SK-N-SH (cell line): Measurements from ENCODE around the gene PSAT1. TPM values are rescaled to one million over a fixed set of nuclear protein-coding genes. Genes with fewer than 3 reads are reported as not detected.

Experiments
- CTCF ChIA-PET: fragments of 300-600, 350-600 bp; formaldehyde crosslinking; extraction: SDS; loops from one replicate; lab custom pipeline; 2021; lab: Yijun Ruan, JAX
- POLR2A ChIA-PET: fragments of 350-600 bp; sonication (Branson Sonifier 250); formaldehyde crosslinking; extraction: SDS; loops from one replicate; lab custom pipeline; 2020; ENCODE audit warnings: antibody characterized with exemption, inconsistent platforms; lab: Yijun Ruan, JAX
- DNase-seq: peaks from one replicate; pipeline ENCODE4 v3.0.0; 2012
- H2AFZ ChIP-seq: fragments of 200-600 bp; sonication (generic); 2 replicates; pipeline ENCODE4 v1.8.1; 2016; ENCODE audit warnings: antibody characterized with exemption, mild to moderate bottlenecking, low read depth
- H3F3A ChIP-seq: fragments of 200-600 bp; sonication (generic); replicated peaks from 2 replicates; pipeline ENCODE3; 2016; ENCODE audit warnings: antibody characterized with exemption, mild to moderate bottlenecking; ENCODE audit not compliant: insufficient read depth
- H3K27ac ChIP-seq, 2 experiments: fragments of 200-500 bp in 1 of 2; fragments of 200-600 bp in 1 of 2; sonication (Bioruptor generic) in 1 of 2; sonication (generic), shearing (Covaris generic) in 1 of 2; 2 replicates each; pipeline versions ENCODE4 v1.5.1 to v1.6.1; 2014 to 2016; ENCODE audit warnings: low read depth in 2 of 2, inconsistent platforms in 1 of 2, low read length in 1 of 2, mild to moderate bottlenecking in 1 of 2, mixed read lengths in 1 of 2
- H3K27me3 ChIP-seq: fragments of 200-600 bp; sonication (generic), shearing (Covaris generic); 2 replicates; pipeline ENCODE4 v1.6.1; 2016; ENCODE audit warnings: mixed run types; ENCODE audit not compliant: insufficient read depth
- H3K36me3 ChIP-seq, 2 experiments: fragments of 200-500 bp in 1 of 2; fragments of 200-600 bp in 1 of 2; sonication (Bioruptor generic) in 1 of 2; sonication (generic) in 1 of 2; replicated peaks in 1 of 2; 2 replicates each; pipeline versions ENCODE3 to v1.5.1; 2014 to 2016; ENCODE audit warnings: low read length in 1 of 2, mild to moderate bottlenecking in 1 of 2; ENCODE audit not compliant: insufficient read depth in 2 of 2, control insufficient read depth in 1 of 2
- H3K4me1 ChIP-seq, 2 experiments: fragments of 200-500 bp in 1 of 2; fragments of 200-600 bp in 1 of 2; sonication (Bioruptor generic) in 1 of 2; sonication (generic), shearing (Covaris generic) in 1 of 2; 2 replicates each; pipeline versions ENCODE4 v1.5.1 to v1.6.1; 2014 to 2016; ENCODE audit warnings: low read depth in 1 of 2, low read length in 1 of 2, mixed run types in 1 of 2; ENCODE audit not compliant: insufficient read depth in 2 of 2, control insufficient read depth in 1 of 2
- H3K4me2 ChIP-seq: fragments of 200-600 bp; sonication (generic), shearing (Covaris generic); 2 replicates; pipeline ENCODE4 v1.6.1; 2017; ENCODE audit warnings: mixed run types
- H3K4me3 ChIP-seq, 2 experiments: fragments of 200-500 bp in 1 of 2; fragments of 200-600 bp in 1 of 2; sonication (Bioruptor generic) in 1 of 2; sonication (generic), shearing (Covaris generic) in 1 of 2; 2 replicates each; pipeline versions ENCODE4 v1.5.1 to v1.8.1; 2014 to 2016; ENCODE audit warnings: low read depth in 2 of 2, inconsistent platforms in 1 of 2, low read length in 1 of 2, mild to moderate bottlenecking in 1 of 2, mixed read lengths in 1 of 2, moderate library complexity in 1 of 2
- H3K79me2 ChIP-seq: fragments of 200-600 bp; sonication (generic); 2 replicates; pipeline ENCODE4 v1.8.1; 2017; ENCODE audit warnings: mild to moderate bottlenecking; ENCODE audit not compliant: insufficient read depth
- H3K9ac ChIP-seq: fragments of 200-600 bp; sonication (generic); 2 replicates; pipeline ENCODE4 v1.6.1; 2017; ENCODE audit warnings: mixed run types
- H3K9me2 ChIP-seq: fragments of 200-600 bp; sonication (generic); 2 replicates; pipeline ENCODE4 v1.6.1; 2017; ENCODE audit warnings: mixed run types
- H3K9me3 ChIP-seq: fragments of 200-600 bp; sonication (generic); 2 replicates; pipeline ENCODE4 v1.6.1; 2017; ENCODE audit warnings: mixed run types, mild to moderate bottlenecking, moderate library complexity
- H4K20me1 ChIP-seq: fragments of 200-600 bp; sonication (generic); 2 replicates; pipeline ENCODE4 v1.6.1; 2017; ENCODE audit warnings: mild to moderate bottlenecking, mixed run types; ENCODE audit not compliant: insufficient read depth
- ELF1 ChIP-seq: IDR thresholded peaks from 2 replicates; pipeline ENCODE4 v1.4.0; 2012
- EZH2phosphoT487 ChIP-seq: fragments of 200-600 bp; sonication (generic); IDR thresholded peaks from 2 replicates; pipeline ENCODE4 v1.6.1; 2017; ENCODE audit warnings: low read depth, mixed run types, mild to moderate bottlenecking, antibody characterized with exemption, moderate library complexity, borderline replicate concordance
- FOSL2 ChIP-seq: IDR thresholded peaks from 2 replicates; pipeline ENCODE4 v1.4.0; 2012; ENCODE audit warnings: low read depth, mild to moderate bottlenecking, moderate library complexity, borderline replicate concordance
- FOXJ3 ChIP-seq: sonication (generic); formaldehyde crosslinking; IDR thresholded peaks from 2 replicates; pipeline ENCODE4 v1.5.1; 2020; ENCODE audit warnings: mild to moderate bottlenecking, missing genetic modification reagents
- FOXM1 ChIP-seq: IDR thresholded peaks from 2 replicates; pipeline ENCODE4 v1.4.0; 2012; ENCODE audit warnings: low read depth, mild to moderate bottlenecking
- GATA2 ChIP-seq: sonication (generic); formaldehyde crosslinking; IDR thresholded peaks from 2 replicates; pipeline ENCODE4 v1.5.0; 2020; ENCODE audit warnings: mild to moderate bottlenecking, missing genetic modification reagents
- JUND ChIP-seq: IDR thresholded peaks from 2 replicates; pipeline ENCODE4 v1.4.0; 2012
- MEF2A ChIP-seq: IDR thresholded peaks from 2 replicates; pipeline ENCODE4 v1.4.0; 2012; ENCODE audit warnings: low read depth, borderline replicate concordance
- MXI1 ChIP-seq: IDR thresholded peaks from 2 replicates; pipeline ENCODE4 v1.6.1; 2012; ENCODE audit warnings: mild to moderate bottlenecking, low read depth, low read length, improper control_type of control experiment
- NFIC ChIP-seq: IDR thresholded peaks from 2 replicates; pipeline ENCODE4 v1.4.0; 2012; ENCODE audit warnings: borderline replicate concordance
- NRF1 ChIP-seq: IDR thresholded peaks from 2 replicates; pipeline ENCODE4 v1.6.1; 2012; ENCODE audit warnings: low read depth, mild to moderate bottlenecking, low read length
- POLR2AphosphoS5 ChIP-seq: IDR thresholded peaks from 2 replicates; pipeline ENCODE4 v1.6.1; 2012; ENCODE audit warnings: low read depth, low read length
- RAD21 ChIP-seq: IDR thresholded peaks from 2 replicates; pipeline ENCODE4 v1.6.1; 2012; ENCODE audit warnings: mild to moderate bottlenecking, low read length
- RCOR1 ChIP-seq: fragments of 150-350 bp; IDR thresholded peaks from 2 replicates; pipeline ENCODE4 v1.6.1; 2017; ENCODE audit warnings: antibody characterized with exemption, low read length
- SMC3 ChIP-seq: IDR thresholded peaks from 2 replicates; pipeline ENCODE4 v1.6.1; 2012; ENCODE audit warnings: low read depth, low read length, improper control_type of control experiment
- TAF1 ChIP-seq: IDR thresholded peaks from 2 replicates; pipeline ENCODE4 v1.6.1; 2012; ENCODE audit warnings: low read depth, mild to moderate bottlenecking, low read length, moderate library complexity, borderline replicate concordance
- TCF12 ChIP-seq: IDR thresholded peaks from 2 replicates; pipeline ENCODE4 v1.4.0; 2012
- TEAD4 ChIP-seq: IDR thresholded peaks from 2 replicates; pipeline ENCODE4 v1.4.0; 2012; ENCODE audit warnings: mild to moderate bottlenecking, borderline replicate concordance; ENCODE audit not compliant: insufficient read depth
- YY1 ChIP-seq: IDR thresholded peaks from 2 replicates; pipeline ENCODE4 v1.4.0; 2012; ENCODE audit warnings: low read depth, mild to moderate bottlenecking
- WGBS: methylation state at CpG from one replicate; pipeline ENCODE4 v1.1.6; 2017; ENCODE audit warnings: low lambda C conversion rate; 5-methylcytosine and 5-hydroxymethylcytosine counted together
- polyA plus RNA-seq, 3 experiments: library from polyadenylated mRNA; depleted of rRNA; stranded (reverse); fragments of >200 nt; gene quantifications; 2 replicates each; pipeline ENCODE4 v1.2.3, GENCODE V29; 2012
- TF ChIP-seq, protein P1 (sequence below): fragments of 150-350 bp; IDR thresholded peaks from 2 replicates; pipeline ENCODE4 v1.6.1; 2016; ENCODE audit warnings: mild to moderate bottlenecking, low read depth, low read length
- TF ChIP-seq, protein P2 (sequence below): IDR thresholded peaks from 2 replicates; pipeline ENCODE4; 2012
- TF ChIP-seq, protein P3 (sequence below): IDR thresholded peaks from 2 replicates; pipeline ENCODE4 v1.4.0; 2012; ENCODE audit warnings: low read depth
- TF ChIP-seq, protein P4 (sequence below): IDR thresholded peaks from 2 replicates; pipeline ENCODE4 v1.4.0; 2012; ENCODE audit warnings: low read depth, borderline replicate concordance

Gene PSAT1
- polyA plus RNA-seq, 1 of the 3 experiments (the other 2 are of a cell fraction): 37.0 TPM

DNA sequence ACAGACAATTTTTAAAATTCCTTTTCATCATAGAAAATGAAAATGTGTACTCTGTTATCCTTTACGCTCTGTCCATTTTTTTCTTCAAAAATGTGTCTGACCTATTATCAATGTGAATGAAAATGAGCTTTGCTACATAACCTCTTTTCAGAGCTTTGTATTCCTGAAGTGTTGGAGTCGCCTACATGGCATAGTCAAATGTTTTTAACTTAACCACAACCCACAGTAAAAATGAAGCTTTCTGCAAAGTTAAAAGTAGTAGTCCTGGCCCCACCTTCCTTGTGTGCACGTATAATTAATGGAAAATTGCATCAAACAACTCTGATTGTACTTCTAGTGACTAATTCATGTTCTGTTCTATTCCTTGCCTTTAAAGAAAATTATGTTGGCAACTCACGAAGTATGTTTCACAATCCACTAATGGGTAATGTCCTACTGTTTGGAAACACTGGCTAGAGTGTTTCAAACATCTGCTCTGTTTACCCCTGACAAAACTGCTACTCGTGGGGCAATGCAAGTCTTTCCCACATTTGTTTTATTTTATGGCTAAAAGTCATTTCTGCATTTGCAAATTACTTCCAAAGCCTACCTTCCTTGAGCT, 18.6 kb upstream of the PSAT1 start:
- Histone ChIP-seq H3K9ac (no peak overlapping the region), H3K4me3 (no peak overlapping the region), H3K27ac (no peak overlapping the region), H3K9me2 (no peaks in the 10 kb centered on the region), H2AFZ (no peak overlapping the region), H4K20me1 (no peaks in the 10 kb centered on the region), H3K36me3 (no peaks in the 10 kb centered on the region), H3F3A (no peaks in the 10 kb centered on the region), H3K4me2 (no peak overlapping the region), H3K9me3 (no peaks in the 10 kb centered on the region), H3K4me1 (peaks cover 0 to 6% of the 10 kb centered on the region in 2 experiments; a peak in 1 of 4 replicates), H3K79me2 (no peaks in the 10 kb centered on the region), H3K27me3 (no peaks in the 10 kb centered on the region)
- DNase-seq: no peak
- no peak for TF ChIP-seq RAD21
- no peak for TF ChIP-seq FOXJ3
- TF ChIP-seq EZH2phosphoT487: no peak
- TF ChIP-seq, protein P1, sequence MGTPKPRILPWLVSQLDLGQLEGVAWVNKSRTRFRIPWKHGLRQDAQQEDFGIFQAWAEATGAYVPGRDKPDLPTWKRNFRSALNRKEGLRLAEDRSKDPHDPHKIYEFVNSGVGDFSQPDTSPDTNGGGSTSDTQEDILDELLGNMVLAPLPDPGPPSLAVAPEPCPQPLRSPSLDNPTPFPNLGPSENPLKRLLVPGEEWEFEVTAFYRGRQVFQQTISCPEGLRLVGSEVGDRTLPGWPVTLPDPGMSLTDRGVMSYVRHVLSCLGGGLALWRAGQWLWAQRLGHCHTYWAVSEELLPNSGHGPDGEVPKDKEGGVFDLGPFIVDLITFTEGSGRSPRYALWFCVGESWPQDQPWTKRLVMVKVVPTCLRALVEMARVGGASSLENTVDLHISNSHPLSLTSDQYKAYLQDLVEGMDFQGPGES: no peak
- TF ChIP-seq NRF1: no peak
- no peak for TF ChIP-seq POLR2AphosphoS5
- no peak for TF ChIP-seq RCOR1
- no peak for TF ChIP-seq ELF1
- no peak for TF ChIP-seq GATA2 (CRISPR knock-in tag)
- ChIA-PET CTCF (interaction anchor here (1.2 to 1.4 kb wide), 2 partner anchors 15 to 17 kb away, joined by 3 to 6 read pairs; no protein-coding TSS in a partner anchor), POLR2A (interaction anchor here (1.0 kb wide), 1 partner anchor 19 kb away, joined by 5 read pairs; the partner anchor contains the start of gene PSAT1)
- WGBS: 72% methylated on average over 5 of the region's 5 CpGs

DNA sequence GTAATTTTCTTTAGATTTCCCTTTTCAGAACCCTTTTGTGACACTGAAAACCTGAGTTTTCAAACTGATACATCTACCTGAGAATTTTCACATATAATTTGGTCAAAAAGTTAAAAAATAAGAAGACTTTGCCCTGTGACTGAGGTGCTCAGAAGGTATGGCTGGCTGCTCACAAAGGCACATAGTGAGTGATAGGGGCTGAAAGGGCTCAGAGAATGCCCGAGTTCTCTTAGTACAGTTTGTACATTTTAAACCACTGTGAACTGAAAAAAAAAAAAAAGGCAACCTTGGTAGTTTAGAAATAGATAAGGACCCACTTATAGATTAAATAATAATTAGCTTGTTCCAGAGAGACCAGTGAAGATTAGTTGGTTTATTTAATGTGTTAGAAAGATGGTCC, 18.1 kb upstream of the PSAT1 start:
- H3K27ac ChIP-seq: no peak overlapping the region
- no peaks in the 10 kb centered on the region for H3K9me3 ChIP-seq
- no peak overlapping the region for H3K4me2 ChIP-seq
- DNase-seq: no peak
- POLR2A ChIA-PET: interaction anchor here (0.6 to 1.0 kb wide), 2 partner anchors 14 to 18 kb away, joined by 4 to 5 read pairs; partner anchors contain the start of gene PSAT1
- no peaks in the 10 kb centered on the region for H3K79me2 ChIP-seq
- H3K27me3 ChIP-seq: no peaks in the 10 kb centered on the region
- peaks cover 0 to 6% of the 10 kb centered on the region in 2 experiments; a peak in 1 of 4 replicates for H3K4me1 ChIP-seq
- no peaks in the 10 kb centered on the region for H3K36me3 ChIP-seq
- no peaks in the 10 kb centered on the region for H3K9me2 ChIP-seq
- H3K4me3 ChIP-seq: no peak overlapping the region
- CTCF ChIA-PET: interaction anchor here (1.2 to 1.4 kb wide), 2 partner anchors 16 kb away, joined by 3 to 6 read pairs; no protein-coding TSS in a partner anchor
- no peaks in the 10 kb centered on the region for H4K20me1 ChIP-seq
- no peak overlapping the region for H3K9ac ChIP-seq
- whole genome bisulfite sequencing: 86% methylated on average over 1 of the region's 1 CpG
- H3F3A ChIP-seq: no peaks in the 10 kb centered on the region
- H2AFZ ChIP-seq: no peak overlapping the region
- TF ChIP-seq POLR2AphosphoS5: no peak
- TF ChIP-seq TEAD4: no peak
- no peak for TF ChIP-seq JUND
- TF ChIP-seq MXI1: no peak
- TF ChIP-seq, protein P2, sequence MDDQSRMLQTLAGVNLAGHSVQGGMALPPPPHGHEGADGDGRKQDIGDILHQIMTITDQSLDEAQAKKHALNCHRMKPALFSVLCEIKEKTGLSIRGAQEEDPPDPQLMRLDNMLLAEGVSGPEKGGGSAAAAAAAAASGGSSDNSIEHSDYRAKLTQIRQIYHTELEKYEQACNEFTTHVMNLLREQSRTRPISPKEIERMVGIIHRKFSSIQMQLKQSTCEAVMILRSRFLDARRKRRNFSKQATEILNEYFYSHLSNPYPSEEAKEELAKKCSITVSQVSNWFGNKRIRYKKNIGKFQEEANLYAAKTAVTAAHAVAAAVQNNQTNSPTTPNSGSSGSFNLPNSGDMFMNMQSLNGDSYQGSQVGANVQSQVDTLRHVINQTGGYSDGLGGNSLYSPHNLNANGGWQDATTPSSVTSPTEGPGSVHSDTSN: no peak
- TF ChIP-seq TAF1: no peak
- TF ChIP-seq, protein P3, sequence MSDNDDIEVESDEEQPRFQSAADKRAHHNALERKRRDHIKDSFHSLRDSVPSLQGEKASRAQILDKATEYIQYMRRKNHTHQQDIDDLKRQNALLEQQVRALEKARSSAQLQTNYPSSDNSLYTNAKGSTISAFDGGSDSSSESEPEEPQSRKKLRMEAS: no peak
- no peak for TF ChIP-seq YY1
- TF ChIP-seq FOXM1: no peak
- TF ChIP-seq NFIC: no peak
- TF ChIP-seq GATA2 (CRISPR knock-in tag): no peak
- TF ChIP-seq NRF1: no peak
- TF ChIP-seq SMC3: no peak
- TF ChIP-seq, protein P4, sequence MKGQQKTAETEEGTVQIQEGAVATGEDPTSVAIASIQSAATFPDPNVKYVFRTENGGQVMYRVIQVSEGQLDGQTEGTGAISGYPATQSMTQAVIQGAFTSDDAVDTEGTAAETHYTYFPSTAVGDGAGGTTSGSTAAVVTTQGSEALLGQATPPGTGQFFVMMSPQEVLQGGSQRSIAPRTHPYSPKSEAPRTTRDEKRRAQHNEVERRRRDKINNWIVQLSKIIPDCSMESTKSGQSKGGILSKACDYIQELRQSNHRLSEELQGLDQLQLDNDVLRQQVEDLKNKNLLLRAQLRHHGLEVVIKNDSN: no peak
- no peak for TF ChIP-seq RAD21
- TF ChIP-seq MEF2A: no peak
- TF ChIP-seq FOXJ3: no peak
- no peak for TF ChIP-seq FOSL2
- TF ChIP-seq TCF12: no peak
- TF ChIP-seq, protein P1: no peak
